Endothelial cell of hepatic sinusoid (primary cell): ENCODE data around the gene PRSS1.
"Not testable (repeated sequence)": the region's sequence is repeated elsewhere in the genome, so short reads cannot be mapped to it uniquely, and the experiment has no call there.

Source experiments
- in situ Hi-C: cut with HindIII; loops from 2 replicates; pipeline ENCODE4 v1.10.0; 2017; ENCODE audit warnings: low sequenced_read_pairs

The PRSS1 gene

GRCh38 chr7:142749218-142749993, at the start of gene PRSS1:
TSS of gene PRSS1 (plus strand) at chr7:142749472. CDS start at chr7:142749485, 13 bp downstream.
- in situ Hi-C loops: no loop called here

GRCh38 chr7:142700935-142701334, 48.3 kb upstream of the PRSS1 start:
- in situ Hi-C loops: not testable (repeated sequence)

- in situ Hi-C loops: no loop called here
Observed at GRCh38 chr7:142703655-142704305, 45.5 kb upstream of the PRSS1 start.

- in situ Hi-C loops: not testable (repeated sequence)
Observed at GRCh38 chr7:142708726-142709125, 40.5 kb upstream of the PRSS1 start.

- in situ Hi-C loops: no loop called here
Observed at GRCh38 chr7:142709921-142710320, 39.4 kb upstream of the PRSS1 start.

- in situ Hi-C loops: no loop called here
Observed at GRCh38 chr7:142711196-142711595, 38.1 kb upstream of the PRSS1 start.

- in situ Hi-C loops: no loop called here
Observed at GRCh38 chr7:142711746-142712616, 37.3 kb upstream of the PRSS1 start.

GRCh38 chr7:142712617-142712957, 36.7 kb upstream of the PRSS1 start:
- in situ Hi-C loops: no loop called here

GRCh38 chr7:142714375-142714774, 34.9 kb upstream of the PRSS1 start:
- in situ Hi-C loops: no loop called here

- in situ Hi-C loops: no loop called here
Observed at GRCh38 chr7:142716596-142716995, 32.7 kb upstream of the PRSS1 start.

GRCh38 chr7:142717453-142717852, 31.8 kb upstream of the PRSS1 start:
- in situ Hi-C loops: no loop called here

GRCh38 chr7:142718313-142718712, 31.0 kb upstream of the PRSS1 start:
- in situ Hi-C loops: no loop called here

- in situ Hi-C loops: no loop called here
Observed at GRCh38 chr7:142720172-142720773, 29.0 kb upstream of the PRSS1 start.

- in situ Hi-C loops: no loop called here
Observed at GRCh38 chr7:142720986-142721385, 28.3 kb upstream of the PRSS1 start.

GRCh38 chr7:142722248-142722794, 27.0 kb upstream of the PRSS1 start:
- in situ Hi-C loops: no loop called here

GRCh38 chr7:142733271-142733670, 16.0 kb upstream of the PRSS1 start:
- in situ Hi-C loops: no loop called here

GRCh38 chr7:142739923-142740492, 9.3 kb upstream of the PRSS1 start:
- in situ Hi-C loops: no loop called here

GRCh38 chr7:142740786-142741185, 8.5 kb upstream of the PRSS1 start:
- in situ Hi-C loops: no loop called here

- in situ Hi-C loops: not testable (repeated sequence)
Observed at GRCh38 chr7:142741932-142742331, 7.3 kb upstream of the PRSS1 start.

- in situ Hi-C loops: no loop called here
Observed at GRCh38 chr7:142745091-142745635, 4.1 kb upstream of the PRSS1 start.
